Loucy (cell line): ENCODE data around the gene SNRNP70.
"Not testable (repeated sequence)": the region's sequence is repeated elsewhere in the genome, so short reads cannot be mapped to it uniquely, and the experiment has no call there.

Source experiments
- H2AFZ ChIP-seq: fragments of 200-600 bp; sonication (generic); 2 replicates; pipeline ENCODE4 v1.6.0; 2016; ENCODE audit warnings: antibody characterized with exemption, mild to moderate bottlenecking, low read length, moderate library complexity
- H3F3A ChIP-seq: fragments of 200-600 bp; 2 replicates; pipeline ENCODE4 v1.6.0; 2016; ENCODE audit warnings: antibody characterized with exemption, low read depth, mild to moderate bottlenecking
- H3K27me3 ChIP-seq: fragments of 200-600 bp; sonication (generic); 2 replicates; pipeline ENCODE4 v1.6.1; 2014; ENCODE audit warnings: low read length, mild to moderate bottlenecking; ENCODE audit not compliant: insufficient read depth, poor library complexity, severe bottlenecking
- H3K36me3 ChIP-seq: fragments of 200-600 bp; sonication (generic); 2 replicates; pipeline ENCODE4 v1.6.1; 2016; ENCODE audit warnings: low read length; ENCODE audit not compliant: insufficient read depth
- H3K4me1 ChIP-seq: fragments of 200-600 bp; sonication (generic); 2 replicates; pipeline ENCODE4 v1.5.1; 2014; ENCODE audit warnings: low read length, mild to moderate bottlenecking; ENCODE audit not compliant: insufficient read depth, poor library complexity, severe bottlenecking
- H3K4me2 ChIP-seq: fragments of 200-600 bp; sonication (generic); 2 replicates; pipeline ENCODE4 v1.6.0; 2014; ENCODE audit warnings: antibody characterized with exemption, low read length, low read depth, mild to moderate bottlenecking; ENCODE audit not compliant: poor library complexity, severe bottlenecking
- H3K4me3 ChIP-seq: fragments of 200-600 bp; sonication (generic); 2 replicates; pipeline ENCODE4 v1.5.1; 2014; ENCODE audit warnings: low read length, mild to moderate bottlenecking, mixed read lengths; ENCODE audit not compliant: poor library complexity, severe bottlenecking
- H3K79me2 ChIP-seq: fragments of 200-600 bp; sonication (generic); 2 replicates; pipeline ENCODE4 v1.6.1; 2014; ENCODE audit warnings: low read length; ENCODE audit not compliant: insufficient read depth
- H3K9ac ChIP-seq: fragments of 200-600 bp; sonication (generic); 2 replicates; pipeline ENCODE4 v1.6.0; 2014; ENCODE audit warnings: mild to moderate bottlenecking, low read depth, low read length, moderate library complexity; ENCODE audit not compliant: poor library complexity, severe bottlenecking
- H3K9me2 ChIP-seq: fragments of 200-600 bp; sonication (generic); replicated peaks from 2 replicates; pipeline ENCODE4 v1.6.1; 2016; ENCODE audit warnings: low read depth, low read length, mixed read lengths
- H3K9me3 ChIP-seq: fragments of 200-600 bp; sonication (generic); 2 replicates; pipeline ENCODE4 v1.6.1; 2014; ENCODE audit warnings: mild to moderate bottlenecking, antibody characterized with exemption, low read length, low read depth; ENCODE audit not compliant: insufficient read depth
- H4K20me1 ChIP-seq: fragments of 200-600 bp; sonication (generic); 2 replicates; pipeline ENCODE4 v1.6.0; 2014; ENCODE audit warnings: antibody characterized with exemption, low read length, mild to moderate bottlenecking; ENCODE audit not compliant: insufficient read depth, poor library complexity, severe bottlenecking
- CTCF ChIP-seq: fragments of 200-600 bp; sonication (generic); conservative IDR thresholded peaks from 2 replicates; pipeline ENCODE4 v1.5.1; 2014; ENCODE audit warnings: mild to moderate bottlenecking, antibody characterized with exemption, low read length
- EZH2phosphoT487 ChIP-seq: fragments of 200-600 bp; IDR thresholded peaks from 2 replicates; pipeline ENCODE4 v1.6.1; 2018; ENCODE audit warnings: antibody characterized with exemption, mild to moderate bottlenecking, moderate library complexity, borderline replicate concordance

Gene SNRNP70

GRCh38 chr19:49056101-49056901 is 28.9 kb upstream of the SNRNP70 start:
- H3K79me2 ChIP-seq: no peaks in the 10 kb centered on the region
- H3K36me3 ChIP-seq: no peaks in the 10 kb centered on the region
- no peaks in the 10 kb centered on the region for H3F3A ChIP-seq
- H3K9me3 ChIP-seq: no peaks in the 10 kb centered on the region
- no peaks in the 10 kb centered on the region for H4K20me1 ChIP-seq
- H3K9me2 ChIP-seq: no peaks in the 10 kb centered on the region
- no peak overlapping the region for H3K9ac ChIP-seq
- H3K4me1 ChIP-seq: no peaks in the 10 kb centered on the region
- H3K4me3 ChIP-seq: no peak overlapping the region
- H3K27me3 ChIP-seq: no peaks in the 10 kb centered on the region
- H2AFZ ChIP-seq: no peak overlapping the region
- no peak overlapping the region for H3K4me2 ChIP-seq
- TF ChIP-seq CTCF (no peak), EZH2phosphoT487 (no peak)

GRCh38 chr19:49056902-49057596 is 28.2 kb upstream of the SNRNP70 start:
- H3K4me2 ChIP-seq, H3K9me3 ChIP-seq, H3K36me3 ChIP-seq, H3K4me3 ChIP-seq, H3K4me1 ChIP-seq, H4K20me1 ChIP-seq, H3K9me2 ChIP-seq, H3F3A ChIP-seq, H3K79me2 ChIP-seq, H2AFZ ChIP-seq, H3K27me3 ChIP-seq, H3K9ac ChIP-seq: not testable (repeated sequence)

- H3K4me2 ChIP-seq: no peak within 1 kb of the TSS
- H2AFZ ChIP-seq: no peak within 1 kb of the TSS
- H3K9me2 ChIP-seq: no peaks in the 10 kb centered on the region
- H3K27me3 ChIP-seq: no peaks in the 10 kb centered on the region
- H3F3A ChIP-seq: no peaks in the 10 kb centered on the region
- TF ChIP-seq EZH2phosphoT487: no peak
- no peak for TF ChIP-seq CTCF
- no peak within 1 kb of the TSS for H3K4me3 ChIP-seq
- H3K36me3 ChIP-seq: no peaks in the 10 kb centered on the region
- H4K20me1 ChIP-seq: no peaks in the 10 kb centered on the region
- no peaks in the 10 kb centered on the region for H3K4me1 ChIP-seq
- no peak within 1 kb of the TSS for H3K9ac ChIP-seq
- H3K9me3 ChIP-seq: no peaks in the 10 kb centered on the region
- no peaks in the 10 kb centered on the region for H3K79me2 ChIP-seq
Measured at GRCh38 chr19:49057636-49058234, 27.5 kb upstream of the SNRNP70 start, which contains the start of gene CGB7. CGB7 (minus strand) TSS chr19:49057749; CDS start chr19:49055375, 2,374 bp downstream.
